AG04450 (cell line): Measurements from ENCODE around the gene KCNK2. TPM values are rescaled to one million over a fixed set of nuclear protein-coding genes. Genes with fewer than 3 reads are reported as not detected.

Source experiments
- CTCF ChIA-PET: fragments of 300-600, 350-600 bp; formaldehyde crosslinking; extraction: SDS; loops from one replicate; lab custom pipeline; 2022; ENCODE audit warnings: antibody characterized with exemption, inconsistent platforms; lab: Charles Lee
- POLR2A ChIA-PET: fragments of 350-600 bp; formaldehyde crosslinking; extraction: SDS; loops from one replicate; lab custom pipeline; 2021; ENCODE audit warnings: antibody characterized with exemption, inconsistent platforms; lab: Yijun Ruan, JAX
- DNase-seq: peaks from one replicate; pipeline ENCODE4 v3.0.0-alpha.2; 2011; ENCODE audit warnings: low read depth, low spot score
- H3K27ac ChIP-seq: one replicate; pipeline ENCODE4 v1.5.1; 2012; ENCODE audit warnings: low read depth, low read length, control low read depth
- H3K27me3 ChIP-seq: one replicate; pipeline ENCODE4 v1.6.0; 2012; ENCODE audit warnings: low read length; ENCODE audit not compliant: control insufficient read depth, insufficient read depth
- H3K4me3 ChIP-seq: 2 replicates; pipeline ENCODE4 v1.5.1; 2011; ENCODE audit warnings: mild to moderate bottlenecking, low read depth, low read length, control low read depth
- H3K9me3 ChIP-seq: 2 replicates; pipeline ENCODE4 v1.5.1; 2012; ENCODE audit warnings: low read length; ENCODE audit not compliant: control insufficient read depth, insufficient read depth
- polyA plus RNA-seq: library from polyadenylated mRNA; depleted of rRNA; stranded (reverse); fragments of >200 nt; gene quantifications from 2 replicates; pipeline ENCODE4 v1.2.3, GENCODE V29; 2011
- TF ChIP-seq, protein P1 (sequence below): IDR thresholded peaks from 2 replicates; pipeline ENCODE4 v1.5.1; 2011; ENCODE audit warnings: low read depth, low read length, control low read depth, inconsistent platforms

KCNK2 gene
- polyA plus RNA-seq, 1 experiment, result 22.8 TPM

- ChIA-PET CTCF (interaction anchor here (1.3 kb wide), 1 partner anchor 90 kb away, joined by 3 read pairs; no protein-coding TSS in a partner anchor), POLR2A (no interaction called here)
- H3K4me3 ChIP-seq, result no peak overlapping the region
- H3K27ac ChIP-seq, result no peak overlapping the region
- DNase-seq, result no peak
- no peaks in the 10 kb centered on the region for H3K27me3 ChIP-seq
- TF ChIP-seq, protein P1, sequence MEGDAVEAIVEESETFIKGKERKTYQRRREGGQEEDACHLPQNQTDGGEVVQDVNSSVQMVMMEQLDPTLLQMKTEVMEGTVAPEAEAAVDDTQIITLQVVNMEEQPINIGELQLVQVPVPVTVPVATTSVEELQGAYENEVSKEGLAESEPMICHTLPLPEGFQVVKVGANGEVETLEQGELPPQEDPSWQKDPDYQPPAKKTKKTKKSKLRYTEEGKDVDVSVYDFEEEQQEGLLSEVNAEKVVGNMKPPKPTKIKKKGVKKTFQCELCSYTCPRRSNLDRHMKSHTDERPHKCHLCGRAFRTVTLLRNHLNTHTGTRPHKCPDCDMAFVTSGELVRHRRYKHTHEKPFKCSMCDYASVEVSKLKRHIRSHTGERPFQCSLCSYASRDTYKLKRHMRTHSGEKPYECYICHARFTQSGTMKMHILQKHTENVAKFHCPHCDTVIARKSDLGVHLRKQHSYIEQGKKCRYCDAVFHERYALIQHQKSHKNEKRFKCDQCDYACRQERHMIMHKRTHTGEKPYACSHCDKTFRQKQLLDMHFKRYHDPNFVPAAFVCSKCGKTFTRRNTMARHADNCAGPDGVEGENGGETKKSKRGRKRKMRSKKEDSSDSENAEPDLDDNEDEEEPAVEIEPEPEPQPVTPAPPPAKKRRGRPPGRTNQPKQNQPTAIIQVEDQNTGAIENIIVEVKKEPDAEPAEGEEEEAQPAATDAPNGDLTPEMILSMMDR, result no peak
- no peaks in the 10 kb centered on the region for H3K9me3 ChIP-seq
Observed at GRCh38 chr1:215056584-215056983, 26.0 kb upstream of the KCNK2 start.

GRCh38 chr1:215059947-215060346, 22.6 kb upstream of the KCNK2 start:
- ChIA-PET POLR2A (no interaction called here), CTCF (no interaction called here)
- Histone ChIP-seq H3K9me3 (no peaks in the 10 kb centered on the region), H3K4me3 (no peak overlapping the region), H3K27ac (no peak overlapping the region), H3K27me3 (no peaks in the 10 kb centered on the region)
- TF ChIP-seq, protein P1, result no peak
- no peak for DNase-seq

DNA sequence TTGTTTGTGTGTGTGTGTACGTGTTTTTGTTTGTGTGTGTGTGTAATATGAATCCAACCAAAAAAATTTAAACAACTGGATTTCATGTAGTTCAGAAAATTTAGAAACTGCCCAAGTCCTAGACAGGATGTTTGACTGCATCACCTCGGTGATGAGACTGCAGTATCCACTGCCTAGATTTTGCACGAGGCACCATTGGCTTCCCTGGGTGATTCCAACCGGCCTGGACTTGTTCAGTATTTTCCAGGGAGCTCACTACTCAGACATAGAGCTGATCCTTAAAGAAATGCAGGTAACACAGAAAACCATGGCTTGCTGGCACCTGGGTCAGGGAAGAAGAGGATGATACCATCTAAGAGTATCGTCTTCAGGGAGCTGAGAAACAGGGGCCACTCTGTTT, 18.2 kb upstream of the KCNK2 start:
- no peaks in the 10 kb centered on the region for H3K27me3 ChIP-seq
- no peak for DNase-seq
- POLR2A ChIA-PET, result no interaction called here
- CTCF ChIA-PET, result interaction anchor here (1.1 to 1.5 kb wide), 2 partner anchors 12 to 16 kb away, joined by 3 read pairs; no protein-coding TSS in a partner anchor
- no peak overlapping the region for H3K27ac ChIP-seq
- TF ChIP-seq, protein P1, result no peak
- no peak overlapping the region for H3K4me3 ChIP-seq
- no peaks in the 10 kb centered on the region for H3K9me3 ChIP-seq

DNA sequence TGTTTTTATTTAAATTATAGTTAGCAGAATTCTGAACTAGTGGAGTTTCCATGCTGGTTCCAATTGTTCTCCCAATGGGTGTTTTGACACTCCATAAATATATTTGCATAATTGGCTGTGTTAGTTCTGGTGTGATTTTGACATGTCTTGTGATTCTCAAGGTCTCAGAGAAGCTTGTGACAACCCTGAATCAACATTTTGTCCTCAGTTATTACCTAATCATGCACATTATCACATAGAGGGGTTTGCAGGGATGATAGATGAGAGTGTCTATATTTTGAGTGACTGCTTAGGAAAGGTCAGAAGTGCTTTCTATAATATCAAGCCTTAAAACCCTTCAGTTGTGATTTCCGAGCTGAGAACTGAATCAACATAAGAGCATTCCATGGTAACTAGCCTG, 11.5 kb upstream of the KCNK2 start:
- no peaks in the 10 kb centered on the region for H3K9me3 ChIP-seq
- no peak overlapping the region for H3K4me3 ChIP-seq
- no peak overlapping the region for H3K27ac ChIP-seq
- DNase-seq, result no peak
- TF ChIP-seq, protein P1, result no peak
- no peaks in the 10 kb centered on the region for H3K27me3 ChIP-seq
- ChIA-PET POLR2A (no interaction called here), CTCF (no interaction called here)

DNA sequence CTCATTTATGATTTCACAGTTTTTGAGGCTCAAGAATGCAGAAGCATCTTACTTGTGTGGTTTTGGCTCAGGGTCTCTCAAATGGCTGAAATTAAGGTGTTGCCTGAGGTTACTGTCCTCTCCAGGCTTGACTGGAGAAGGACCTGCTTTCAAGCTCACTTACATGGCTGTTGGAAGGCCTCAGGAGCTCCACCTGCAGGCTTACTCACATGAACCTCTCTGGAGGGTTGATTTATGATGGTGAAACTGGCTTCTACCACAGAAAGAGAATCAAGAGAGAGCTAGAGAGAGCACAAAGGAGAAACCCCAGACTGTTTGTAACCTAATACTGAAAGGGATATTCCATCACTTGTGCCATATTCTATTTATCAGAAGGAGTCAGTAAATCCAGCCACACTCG, 6.2 kb upstream of the KCNK2 start:
- DNase-seq, result no peak
- Histone ChIP-seq H3K4me3 (no peak overlapping the region), H3K27me3 (no peaks in the 10 kb centered on the region), H3K9me3 (no peaks in the 10 kb centered on the region), H3K27ac (no peak overlapping the region)
- CTCF ChIA-PET, result interaction anchor here (0.9 to 1.7 kb wide), 4 partner anchors 12 to 448 kb away, joined by 3 read pairs; no protein-coding TSS in a partner anchor
- POLR2A ChIA-PET, result no interaction called here
- TF ChIP-seq, protein P1, result peak; percentile 49
